K562 (cell line): Measurements from ENCODE around the gene KIF3B. TPM values are rescaled to one million over a fixed set of nuclear protein-coding genes. Genes with fewer than 3 reads are reported as not detected.
A peak's percentile ranks its signal among the peaks of the same experiment; 100 is the strongest.

Experiments used
- ATAC-seq: fragments of 200-7000 bp; cut with Tn5 transposase; 3 replicates; pipeline ENCODE4 v1.9.1; 2020; ENCODE audit warnings: moderate library complexity
- BruUV-seq: library from RNA; stranded (reverse); fragments of 400-500 nt; replicated peaks from 2 replicates; lab custom pipeline; 2021; lab: Mats Ljungman, UMichigan
- CTCF ChIA-PET: fragments of 300-600 bp; formaldehyde crosslinking; extraction: SDS; loops from one replicate; lab custom pipeline; 2021; ENCODE audit warnings: low intra/inter-chr PET ratio; lab: Yijun Ruan, JAX
- POLR2A ChIA-PET: fragments of 300-600, 350-650 bp; sonication (Branson Sonifier 250); formaldehyde crosslinking; extraction: SDS; loops from one replicate; lab custom pipeline; 2021; ENCODE audit warnings: antibody characterized with exemption, inconsistent platforms; lab: Yijun Ruan, JAX
- DNase-seq, 4 experiments: peaks; one replicate each; pipeline versions ENCODE4 v3.0.0 to v3.0.0-alpha.2; 2011 to 2018; ENCODE audit warnings: low spot score in 3 of 4, mixed read lengths in 3 of 4; ENCODE audit errors: extremely low read depth in 1 of 4
- FAIRE-seq: peaks from 2 replicates; lab custom pipeline; 2011; peaks lifted over from hg19 to GRCh38; lab: Jason Lieb, UNC
- H2AFZ ChIP-seq: 2 replicates; pipeline ENCODE4 v1.6.0; 2011; ENCODE audit warnings: low read depth, low read length, control low read depth, inconsistent platforms
- H3K27ac ChIP-seq: fragments of 200-600 bp; 3 replicates; pipeline ENCODE4 v1.8.0; 2011; ENCODE audit warnings: low read depth, mild to moderate bottlenecking, control low read depth, inconsistent platforms, low read length, moderate library complexity, mixed read lengths; ENCODE audit errors: extremely low read depth
- H3K27me3 ChIP-seq, 2 experiments: fragments of 300-600 bp in 1 of 2; 2 replicates in 1 of 2; 3 replicates in 1 of 2; pipeline versions ENCODE4 v1.6.0 to v1.8.0; 2011; ENCODE audit warnings: inconsistent platforms in 2 of 2, low read length in 2 of 2, mild to moderate bottlenecking in 1 of 2, mixed read lengths in 1 of 2, moderate library complexity in 1 of 2; ENCODE audit not compliant: control insufficient read depth in 2 of 2, insufficient read depth in 2 of 2
- H3K36me3 ChIP-seq: fragments of 300-600 bp; 3 replicates; pipeline ENCODE4 v1.8.0; 2011; ENCODE audit warnings: mild to moderate bottlenecking, low read length, inconsistent platforms; ENCODE audit not compliant: control insufficient read depth, insufficient read depth
- H3K4me1 ChIP-seq, 2 experiments: fragments of 200-600 bp in 1 of 2; replicated peaks in 1 of 2; 2 replicates in 1 of 2; 3 replicates in 1 of 2; pipeline versions ENCODE4 v1.5.1 to v1.8.0; 2011; ENCODE audit warnings: inconsistent platforms in 2 of 2, low read length in 2 of 2, mild to moderate bottlenecking in 1 of 2, mixed read lengths in 1 of 2, moderate library complexity in 1 of 2; ENCODE audit not compliant: control insufficient read depth in 2 of 2, insufficient read depth in 2 of 2
- H3K4me2 ChIP-seq: 2 replicates; pipeline ENCODE4 v1.6.1; 2011; ENCODE audit warnings: low read length, control low read depth, inconsistent platforms, mixed read lengths; ENCODE audit not compliant: insufficient read depth
- H3K4me3 ChIP-seq: fragments of 200-600 bp; sonication (generic), shearing (Covaris generic); 2 replicates; pipeline ENCODE4 v1.5.1; 2016; ENCODE audit warnings: control low read depth, inconsistent platforms
- H3K79me2 ChIP-seq: fragments of 200-600 bp; 3 replicates; pipeline ENCODE4 v1.8.0; 2011; ENCODE audit warnings: low read length, inconsistent platforms; ENCODE audit not compliant: control insufficient read depth, insufficient read depth
- H3K9ac ChIP-seq, 2 experiments: 2 replicates each; pipeline versions ENCODE4 v1.6.0 to v1.6.1; 2011; ENCODE audit warnings: low read depth in 2 of 2, low read length in 2 of 2, control low read depth in 1 of 2, inconsistent platforms in 1 of 2, mild to moderate bottlenecking in 1 of 2, mixed read lengths in 1 of 2; ENCODE audit not compliant: insufficient read depth in 1 of 2
- H3K9me1 ChIP-seq: one replicate; pipeline ENCODE4 v1.6.0; 2011; ENCODE audit warnings: inconsistent platforms, mild to moderate bottlenecking, low read length, moderate library complexity; ENCODE audit not compliant: control insufficient read depth, insufficient read depth
- H3K9me3 ChIP-seq: replicated peaks from 2 replicates; pipeline ENCODE4 v1.5.1; 2011; ENCODE audit warnings: low read depth, low read length, inconsistent platforms; ENCODE audit not compliant: control insufficient read depth, insufficient read depth
- H4K20me1 ChIP-seq: replicated peaks from 2 replicates; pipeline ENCODE4 v1.6.1; 2011; ENCODE audit warnings: low read length, inconsistent platforms, mixed read lengths; ENCODE audit not compliant: control insufficient read depth, insufficient read depth
- ARID1B ChIP-seq: fragments of 450-650 bp; IDR thresholded peaks from 2 replicates; pipeline ENCODE4 v1.6.1; 2016; ENCODE audit warnings: antibody characterized with exemption, mild to moderate bottlenecking, inconsistent platforms
- CBFA2T2 ChIP-seq: fragments of 450-650 bp; conservative IDR thresholded peaks from 2 replicates; pipeline ENCODE4 v1.6.1; 2017; ENCODE audit warnings: mild to moderate bottlenecking
- DACH1 ChIP-seq: fragments of 450-650 bp; IDR thresholded peaks from 2 replicates; pipeline ENCODE4 v1.6.1; 2018; ENCODE audit not compliant: partially characterized antibody
- E2F3 ChIP-seq: fragments of 250-450 bp; sonication (Bioruptor Pico); IDR thresholded peaks from 2 replicates; pipeline ENCODE4 v1.4.0; 2020; ENCODE audit warnings: mild to moderate bottlenecking
- HDAC8 ChIP-seq: fragments of 450-650 bp; IDR thresholded peaks from 2 replicates; pipeline ENCODE4 v1.6.1; 2016; ENCODE audit warnings: mild to moderate bottlenecking, missing genetic modification characterization, moderate library complexity, missing compliant biosample characterization
- NCOA4 ChIP-seq: fragments of 450-650 bp; IDR thresholded peaks from 2 replicates; pipeline ENCODE4 v1.6.1; 2018; ENCODE audit warnings: mild to moderate bottlenecking; ENCODE audit not compliant: partially characterized antibody
- RBM22 ChIP-seq: fragments of 200-400 bp; formaldehyde crosslinking; IDR thresholded peaks from 2 replicates; pipeline ENCODE4 v1.6.1; 2018; ENCODE audit warnings: low read length, low read depth; ENCODE audit not compliant: poor library complexity, severe bottlenecking
- TBP ChIP-seq: optimal IDR thresholded peaks from 2 replicates; pipeline ENCODE3; 2011; ENCODE audit warnings: low read depth, low read length, improper control_type of control experiment
- ZBTB8A ChIP-seq: fragments of 450-650 bp; IDR thresholded peaks from 2 replicates; pipeline ENCODE4 v1.6.1; 2018; ENCODE audit warnings: mild to moderate bottlenecking, moderate library complexity; ENCODE audit not compliant: partially characterized antibody
- ZNF165 ChIP-seq: fragments of 250-450 bp; sonication (Bioruptor Pico); IDR thresholded peaks from 2 replicates; pipeline ENCODE4 v1.4.0; 2020; ENCODE audit warnings: borderline replicate concordance
- ZNF75A ChIP-seq: fragments of 450-650 bp; formaldehyde crosslinking; IDR thresholded peaks from 2 replicates; pipeline ENCODE4 v1.4.0; 2020; ENCODE audit warnings: mild to moderate bottlenecking
- WGBS: fragments of 100-300 bp; shearing (Covaris generic); methylation state at CpG from one replicate; pipeline ENCODE4 v1.1.6; 2016; ENCODE audit warnings: low coverage, mixed read lengths; ENCODE audit not compliant: insufficient coverage; ENCODE audit errors: missing lambda C conversion rate; 5-methylcytosine and 5-hydroxymethylcytosine counted together
- in situ Hi-C: fragments of 300-500 bp; cut with MboI; formaldehyde crosslinking; loops from 4 replicates; pipeline ENCODE4 v1.15.0; 2018; ENCODE audit warnings: inconsistent platforms, mixed read lengths
- intact Hi-C: fragments of 100-400 bp; cut with micrococcal nuclease; formaldehyde crosslinking; loops from 2 replicates; pipeline ENCODE4 v1.14.2; 2022
- polyA plus RNA-seq, 8 experiments: library from polyadenylated mRNA; depleted of rRNA in 4 of 8; stranded (reverse) in 5 of 8; unstranded in 3 of 8; fragments of >200 nt; fragmentation: Nextera tagmentation in 2 of 8; fragmentation: Illumina TruSeq in 1 of 8; extraction: Ambion mirVana in 2 of 8; extraction: Trizol in 1 of 8; gene quantifications; 2 replicates each; pipeline versions ENCODE4 v1.2.1 to v1.2.3, GENCODE V29; 2011 to 2014; ENCODE audit warnings: inconsistent platforms in 1 of 8, missing spikeins in 1 of 8
- total RNA-seq, 7 experiments: library from RNA; depleted of rRNA in 6 of 7; stranded (reverse); fragments of >200 nt in 6 of 7; fragmentation: Illumina TruSeq in 2 of 7; extraction: Trizol in 2 of 7; gene quantifications; 2 replicates each; pipeline versions ENCODE4 v1.2.1 to v1.2.3, GENCODE V29; 2011 to 2021; ENCODE audit warnings: low replicate concordance in 1 of 7
- TF ChIP-seq, protein P1 (sequence below): fragments of 250-450 bp; sonication (Bioruptor Pico); IDR thresholded peaks from 2 replicates; pipeline ENCODE4 v1.8.0; 2022; ENCODE audit warnings: moderate library complexity, mild to moderate bottlenecking, inconsistent platforms
- TF ChIP-seq, protein P2 (sequence below): fragments of 450-650 bp; conservative IDR thresholded peaks from 2 replicates; pipeline ENCODE4 v1.6.1; 2016; ENCODE audit warnings: missing genetic modification characterization, low read depth, mild to moderate bottlenecking, control low read depth, missing compliant biosample characterization
- TF ChIP-seq, protein P3 (sequence below), 2 experiments: fragments of 450-650 bp; conservative IDR thresholded peaks; 2 replicates each; pipeline ENCODE4 v1.6.1; 2017; ENCODE audit warnings: mild to moderate bottlenecking in 2 of 2, moderate library complexity in 2 of 2
- TF ChIP-seq, protein P4 (sequence below): sonication (generic); IDR thresholded peaks from 2 replicates; pipeline ENCODE4 v1.6.1; 2016
- TF ChIP-seq, protein P5 (sequence below), 2 experiments: fragments of 450-650 bp in 1 of 2; sonication (generic) in 1 of 2; formaldehyde crosslinking in 1 of 2; IDR thresholded peaks in 1 of 2; conservative IDR thresholded peaks in 1 of 2; 2 replicates each; pipeline versions ENCODE4 v1.6.1 to v1.8.1; 2016 to 2023; ENCODE audit warnings: mild to moderate bottlenecking in 2 of 2, moderate library complexity in 2 of 2, inconsistent platforms in 1 of 2, missing genetic modification reagents in 1 of 2

Gene KIF3B
- total and polyA plus RNA-seq, 9 of the 15 experiments (the other 6 are each of a cell fraction or from before 2014, with no cell fraction given) = 2.9 to 12.3 (median 8.6) TPM

DNA sequence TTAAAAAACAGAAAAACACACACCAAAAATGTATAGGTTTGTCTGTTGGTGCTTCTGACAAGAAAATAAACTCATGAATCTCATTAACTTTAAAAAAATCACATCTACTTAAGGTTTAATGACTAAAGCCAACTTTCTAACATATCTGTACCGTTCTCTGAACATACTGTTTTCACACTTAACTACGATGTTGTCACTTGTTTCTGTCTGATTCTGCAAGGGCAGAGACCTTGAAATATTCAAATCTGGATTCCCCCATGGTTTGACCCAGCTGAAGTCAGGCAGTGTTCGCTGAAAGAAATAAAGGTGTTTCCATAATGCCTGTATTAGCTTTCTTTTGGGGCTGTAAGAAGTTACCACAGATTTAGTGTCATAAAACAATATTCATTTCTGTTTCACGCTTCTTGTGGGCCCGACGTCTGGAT is 78.0 kb downstream of the KIF3B start:
- Histone ChIP-seq H3K27me3 (no peaks in the 10 kb centered on the region), H3K9me1 (no peaks in the 10 kb centered on the region), H3K4me1 (peaks cover 3 to 26% of the 10 kb centered on the region in 2 experiments), H2AFZ (no peak overlapping the region), H4K20me1 (peaks cover 13% of the 10 kb centered on the region), H3K4me3 (no peak overlapping the region), H3K36me3 (peaks cover 8% of the 10 kb centered on the region; the same call in 2 of the 3 replicates), H3K27ac (no peak overlapping the region; the same call in 2 of the 3 replicates), H3K79me2 (peaks cover 22% of the 10 kb centered on the region), H3K4me2 (no peak overlapping the region), H3K9ac (no peak overlapping the region), H3K9me3 (no peaks in the 10 kb centered on the region)
- DNase-seq (no peak), ATAC-seq (no peak), FAIRE-seq (no peak)
- intact Hi-C loops (loop anchor here (5.0 to 10.0 kb wide), 3 partner anchors 82 to 227 kb away; partner anchors contain the start of genes PLAGL2 and POFUT1), in situ Hi-C loops (no loop called here)
- 41% methylated on average over 6 of the region's 6 CpGs for WGBS
- CTCF ChIA-PET = interaction anchor here (0.6 kb wide), 1 partner anchor 86 kb away, joined by 3 read pairs; no protein-coding TSS in a partner anchor
- no TSS peak for BruUV-seq
- POLR2A ChIA-PET = interaction anchor here (1.6 to 2.8 kb wide), 2 partner anchors 10 to 12 kb away, joined by 3 to 10 read pairs; no protein-coding TSS in a partner anchor
- TF ChIP-seq DACH1 (no peak), NCOA4 (no peak), ZNF75A (CRISPR knock-in tag) (no peak), ZBTB8A (no peak), TBP (no peak), ARID1B (peak; percentile 21; the same call in 1 of the 2 replicates), ZNF165 (CRISPR knock-in tag) (no peak), RBM22 (no peak), HDAC8 (no peak), E2F3 (no peak), CBFA2T2 (no peak)
- TF ChIP-seq, protein P1, sequence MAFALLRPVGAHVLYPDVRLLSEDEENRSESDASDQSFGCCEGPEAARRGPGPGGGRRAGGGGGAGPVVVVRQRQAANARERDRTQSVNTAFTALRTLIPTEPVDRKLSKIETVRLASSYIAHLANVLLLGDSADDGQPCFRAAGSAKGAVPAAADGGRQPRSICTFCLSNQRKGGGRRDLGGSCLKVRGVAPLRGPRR = no peak
- TF ChIP-seq, protein P2, sequence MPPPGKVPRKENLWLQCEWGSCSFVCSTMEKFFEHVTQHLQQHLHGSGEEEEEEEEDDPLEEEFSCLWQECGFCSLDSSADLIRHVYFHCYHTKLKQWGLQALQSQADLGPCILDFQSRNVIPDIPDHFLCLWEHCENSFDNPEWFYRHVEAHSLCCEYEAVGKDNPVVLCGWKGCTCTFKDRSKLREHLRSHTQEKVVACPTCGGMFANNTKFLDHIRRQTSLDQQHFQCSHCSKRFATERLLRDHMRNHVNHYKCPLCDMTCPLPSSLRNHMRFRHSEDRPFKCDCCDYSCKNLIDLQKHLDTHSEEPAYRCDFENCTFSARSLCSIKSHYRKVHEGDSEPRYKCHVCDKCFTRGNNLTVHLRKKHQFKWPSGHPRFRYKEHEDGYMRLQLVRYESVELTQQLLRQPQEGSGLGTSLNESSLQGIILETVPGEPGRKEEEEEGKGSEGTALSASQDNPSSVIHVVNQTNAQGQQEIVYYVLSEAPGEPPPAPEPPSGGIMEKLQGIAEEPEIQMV (tag) = no peak
- TF ChIP-seq, protein P3, sequence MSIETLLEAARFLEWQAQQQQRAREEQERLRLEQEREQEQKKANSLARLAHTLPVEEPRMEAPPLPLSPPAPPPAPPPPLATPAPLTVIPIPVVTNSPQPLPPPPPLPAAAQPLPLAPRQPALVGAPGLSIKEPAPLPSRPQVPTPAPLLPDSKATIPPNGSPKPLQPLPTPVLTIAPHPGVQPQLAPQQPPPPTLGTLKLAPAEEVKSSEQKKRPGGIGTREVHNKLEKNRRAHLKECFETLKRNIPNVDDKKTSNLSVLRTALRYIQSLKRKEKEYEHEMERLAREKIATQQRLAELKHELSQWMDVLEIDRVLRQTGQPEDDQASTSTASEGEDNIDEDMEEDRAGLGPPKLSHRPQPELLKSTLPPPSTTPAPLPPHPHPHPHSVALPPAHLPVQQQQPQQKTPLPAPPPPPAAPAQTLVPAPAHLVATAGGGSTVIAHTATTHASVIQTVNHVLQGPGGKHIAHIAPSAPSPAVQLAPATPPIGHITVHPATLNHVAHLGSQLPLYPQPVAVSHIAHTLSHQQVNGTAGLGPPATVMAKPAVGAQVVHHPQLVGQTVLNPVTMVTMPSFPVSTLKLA (conservative IDR thresholded peaks at IDR 0.05) = peak in 1 of 2 experiments; percentile 36; a peak in 1 of 4 replicates
- TF ChIP-seq, protein P4, sequence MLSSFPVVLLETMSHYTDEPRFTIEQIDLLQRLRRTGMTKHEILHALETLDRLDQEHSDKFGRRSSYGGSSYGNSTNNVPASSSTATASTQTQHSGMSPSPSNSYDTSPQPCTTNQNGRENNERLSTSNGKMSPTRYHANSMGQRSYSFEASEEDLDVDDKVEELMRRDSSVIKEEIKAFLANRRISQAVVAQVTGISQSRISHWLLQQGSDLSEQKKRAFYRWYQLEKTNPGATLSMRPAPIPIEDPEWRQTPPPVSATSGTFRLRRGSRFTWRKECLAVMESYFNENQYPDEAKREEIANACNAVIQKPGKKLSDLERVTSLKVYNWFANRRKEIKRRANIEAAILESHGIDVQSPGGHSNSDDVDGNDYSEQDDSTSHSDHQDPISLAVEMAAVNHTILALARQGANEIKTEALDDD = peak; percentile 5; the same call in 1 of the 2 replicates
- TF ChIP-seq, protein P5, sequence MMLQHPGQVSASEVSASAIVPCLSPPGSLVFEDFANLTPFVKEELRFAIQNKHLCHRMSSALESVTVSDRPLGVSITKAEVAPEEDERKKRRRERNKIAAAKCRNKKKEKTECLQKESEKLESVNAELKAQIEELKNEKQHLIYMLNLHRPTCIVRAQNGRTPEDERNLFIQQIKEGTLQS (IDR thresholded peaks at IDR 0.05) = peak; percentile 6; the same call in 1 of the 2 replicates
- TF ChIP-seq, protein P5 (CRISPR knock-in tag; conservative IDR thresholded peaks at IDR 0.05) = no peak
